Activated CD4-positive, alpha-beta T cell treated with anti-CD3 and anti-CD28 coated beads, Interleukin-2, amount 10 ng/mL, durations not matched to agents 24 days and 14 days (primary cell): ENCODE data around the gene CFAP97D1. TPM values are rescaled to one million over a fixed set of nuclear protein-coding genes. Genes with fewer than 3 reads are reported as not detected.

ENCODE experiments used
- DNase-seq: peaks from one replicate; pipeline ENCODE4 v3.0.0; 2022
- H3K27ac Mint-ChIP-seq: one replicate; pipeline ENCODE4 v1.8.0; 2022; ENCODE audit warnings: mild to moderate bottlenecking, mixed read lengths
- H3K27me3 Mint-ChIP-seq: one replicate; pipeline ENCODE4 v1.8.0; 2022; ENCODE audit warnings: mixed read lengths
- H3K36me3 Mint-ChIP-seq: one replicate; pipeline ENCODE4 v1.8.0; 2022; ENCODE audit warnings: low read depth, mild to moderate bottlenecking, mixed read lengths
- H3K4me1 Mint-ChIP-seq: one replicate; pipeline ENCODE4 v1.8.0; 2021; ENCODE audit warnings: mixed read lengths
- H3K4me3 Mint-ChIP-seq: one replicate; pipeline ENCODE4 v1.8.0; 2022; ENCODE audit warnings: mild to moderate bottlenecking, moderate library complexity, mixed read lengths
- H3K9me3 Mint-ChIP-seq: one replicate; pipeline ENCODE4 v1.8.0; 2021; ENCODE audit warnings: mixed read lengths
- intact Hi-C: fragments of 100-400 bp; cut with micrococcal nuclease; formaldehyde crosslinking; loops from one replicate; pipeline ENCODE4 v1.15.1; 2023
- total RNA-seq: library from RNA; stranded (reverse); gene quantifications from 2 replicates; pipeline ENCODE4 v1.2.3, GENCODE V29; 2022

CFAP97D1 gene
- total RNA-seq, 1 donor from 2014 or later: not detected

DNA sequence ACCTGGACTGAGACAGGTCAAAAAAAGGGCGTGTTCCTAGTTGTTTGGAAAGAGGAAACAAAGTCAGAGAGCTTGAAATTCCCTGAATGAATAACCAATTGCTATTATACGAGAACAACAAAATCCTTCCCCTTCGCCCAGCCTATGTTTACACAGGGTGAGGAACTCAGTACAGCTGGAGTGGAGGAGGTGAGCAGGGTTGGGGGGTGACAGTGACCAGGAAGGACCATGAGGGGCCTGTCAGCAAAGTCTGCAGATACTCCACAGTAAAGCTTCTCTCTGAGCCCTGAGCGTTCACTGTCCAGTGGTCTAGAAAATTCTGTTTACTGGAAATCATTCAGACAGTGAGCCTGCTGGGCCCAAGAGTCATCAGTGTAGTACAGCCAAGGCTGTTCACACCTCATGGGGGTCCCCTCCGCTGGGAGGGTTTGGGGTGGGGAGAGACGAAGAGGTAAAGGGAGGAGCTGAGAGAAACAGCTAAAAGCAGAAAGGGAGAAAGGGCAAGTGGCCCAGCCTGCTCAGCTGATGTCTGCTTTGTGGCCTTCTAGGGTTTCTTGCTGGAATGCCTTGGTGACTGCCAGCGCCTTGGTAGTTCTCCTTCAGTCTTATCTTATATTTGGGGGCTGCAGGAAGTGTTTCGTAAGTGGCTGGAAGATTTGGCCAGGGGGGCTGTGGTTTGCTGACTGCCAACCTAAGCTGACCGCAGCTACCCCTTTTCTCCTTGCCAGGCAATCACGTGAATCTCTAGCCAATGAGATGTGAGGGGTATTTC is 7.2 kb upstream of the CFAP97D1 start:
- intact Hi-C loops: no loop called here
- peaks cover 18% of the 10 kb centered on the region for H3K36me3 Mint-ChIP-seq
- H3K27me3 Mint-ChIP-seq: no peaks in the 10 kb centered on the region
- no peak overlapping the region for H3K4me3 Mint-ChIP-seq
- DNase-seq: no peak
- no peaks in the 10 kb centered on the region for H3K9me3 Mint-ChIP-seq
- peaks cover 3% of the 10 kb centered on the region for H3K4me1 Mint-ChIP-seq
- H3K27ac Mint-ChIP-seq: no peak overlapping the region

DNA sequence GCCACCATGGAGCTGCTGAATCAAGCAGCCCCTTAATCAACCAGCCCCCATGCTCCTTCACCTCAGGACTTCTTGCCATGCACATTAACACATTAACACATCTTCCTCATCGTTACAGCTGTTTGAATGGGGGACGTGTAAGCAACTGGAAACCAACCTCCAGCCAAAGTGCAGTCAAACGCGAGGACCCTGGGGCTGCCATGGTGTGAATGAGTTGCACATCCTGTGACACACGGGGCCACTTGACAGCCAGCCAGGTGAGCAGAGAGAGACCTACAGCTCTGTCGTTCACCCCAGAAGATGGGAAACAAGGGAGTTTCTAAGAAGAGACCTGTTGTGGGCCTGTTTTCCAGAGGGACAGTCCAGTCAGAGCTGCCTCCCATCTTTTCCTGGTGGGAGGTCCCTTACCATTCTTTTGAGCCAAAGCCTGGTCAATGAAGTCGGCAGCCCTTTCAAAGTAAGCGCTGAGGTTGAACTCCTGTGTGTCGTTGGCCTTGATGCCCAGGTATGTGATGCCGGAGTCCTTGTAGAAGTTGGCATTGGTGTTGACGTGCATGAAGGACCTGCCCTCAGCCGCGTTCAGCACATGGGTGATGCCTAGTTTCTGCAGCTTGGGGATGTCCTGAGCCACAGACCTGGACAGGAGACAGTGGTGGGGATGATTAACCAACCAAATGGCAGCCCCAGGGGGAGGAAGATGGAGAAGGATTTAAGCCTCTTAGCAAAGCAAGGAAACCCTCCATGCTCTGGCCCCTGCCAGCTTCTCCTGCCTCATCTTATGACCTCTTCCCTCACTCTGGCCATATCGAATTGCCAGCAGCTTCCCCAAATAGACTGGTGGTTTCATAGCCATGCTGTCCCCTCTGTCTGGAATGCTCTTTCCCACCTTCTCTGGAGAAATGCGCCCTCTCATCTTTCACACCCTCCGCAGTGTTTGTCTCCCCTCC is 5.7 kb upstream of the CFAP97D1 start:
- no peak overlapping the region for H3K4me3 Mint-ChIP-seq
- H3K36me3 Mint-ChIP-seq: peaks cover 18% of the 10 kb centered on the region
- no peaks in the 10 kb centered on the region for H3K9me3 Mint-ChIP-seq
- peaks cover 7% of the 10 kb centered on the region for H3K4me1 Mint-ChIP-seq
- peaks cover 4% of the 10 kb centered on the region for H3K27me3 Mint-ChIP-seq
- DNase-seq: no peak
- no peak overlapping the region for H3K27ac Mint-ChIP-seq
- intact Hi-C loops: no loop called here

DNA sequence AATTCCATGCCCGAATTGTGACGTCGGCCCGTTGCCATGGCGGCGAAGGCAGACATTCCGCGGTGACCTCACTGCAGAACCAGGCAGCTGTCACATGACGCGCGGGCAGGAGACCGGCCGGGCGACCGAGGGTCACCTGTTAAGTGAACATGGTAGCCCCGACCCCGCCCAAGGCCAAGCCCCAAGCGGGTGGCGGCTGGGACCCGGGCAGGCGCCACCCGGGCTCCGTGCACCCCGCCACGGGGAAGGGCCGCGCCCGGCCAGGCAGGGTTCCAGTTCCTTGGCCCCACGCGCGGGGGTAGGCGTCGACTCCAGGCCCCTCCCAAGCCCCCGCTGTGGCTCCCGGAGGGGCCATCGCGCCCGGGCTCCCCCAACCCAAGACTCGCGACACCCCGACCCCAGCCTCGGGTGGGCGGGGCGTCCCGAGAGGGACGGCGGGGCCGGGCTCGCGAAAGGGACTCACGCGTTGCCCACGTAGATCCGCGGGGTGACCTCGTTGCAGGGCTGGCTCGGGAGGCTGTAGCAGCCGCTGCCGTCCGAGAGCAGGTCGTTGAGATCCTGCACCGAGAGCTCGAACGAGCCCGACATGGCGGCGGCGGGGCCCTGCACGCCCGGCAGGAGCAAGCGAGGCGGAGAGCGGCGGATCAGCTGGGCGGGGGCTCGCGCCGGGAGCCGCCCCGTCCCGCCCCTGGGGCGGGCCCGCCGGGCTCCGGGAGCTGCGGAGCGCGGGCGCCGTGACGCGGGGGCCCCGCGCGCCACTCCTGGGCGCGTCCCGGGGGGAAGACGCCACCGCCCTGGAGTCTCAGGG is 1.7 kb upstream of the CFAP97D1 start, which contains the start of gene DUSP3:
Gene DUSP3, minus strand, starts transcription at position 641 of the 808 bp plus-strand sequence. Its CDS starts 53 bp downstream, at position 588.
- Mint-ChIP-seq H3K4me3 (peak within 1 kb of the TSS; percentile 88), H3K27me3 (peaks cover 36% of the 10 kb centered on the region), H3K4me1 (peaks cover 5% of the 10 kb centered on the region), H3K9me3 (no peaks in the 10 kb centered on the region), H3K27ac (peak within 1 kb of the TSS; percentile 85), H3K36me3 (peaks cover 7% of the 10 kb centered on the region)
- intact Hi-C loops: no loop called here
- DNase-seq: peak; percentile 95

DNA sequence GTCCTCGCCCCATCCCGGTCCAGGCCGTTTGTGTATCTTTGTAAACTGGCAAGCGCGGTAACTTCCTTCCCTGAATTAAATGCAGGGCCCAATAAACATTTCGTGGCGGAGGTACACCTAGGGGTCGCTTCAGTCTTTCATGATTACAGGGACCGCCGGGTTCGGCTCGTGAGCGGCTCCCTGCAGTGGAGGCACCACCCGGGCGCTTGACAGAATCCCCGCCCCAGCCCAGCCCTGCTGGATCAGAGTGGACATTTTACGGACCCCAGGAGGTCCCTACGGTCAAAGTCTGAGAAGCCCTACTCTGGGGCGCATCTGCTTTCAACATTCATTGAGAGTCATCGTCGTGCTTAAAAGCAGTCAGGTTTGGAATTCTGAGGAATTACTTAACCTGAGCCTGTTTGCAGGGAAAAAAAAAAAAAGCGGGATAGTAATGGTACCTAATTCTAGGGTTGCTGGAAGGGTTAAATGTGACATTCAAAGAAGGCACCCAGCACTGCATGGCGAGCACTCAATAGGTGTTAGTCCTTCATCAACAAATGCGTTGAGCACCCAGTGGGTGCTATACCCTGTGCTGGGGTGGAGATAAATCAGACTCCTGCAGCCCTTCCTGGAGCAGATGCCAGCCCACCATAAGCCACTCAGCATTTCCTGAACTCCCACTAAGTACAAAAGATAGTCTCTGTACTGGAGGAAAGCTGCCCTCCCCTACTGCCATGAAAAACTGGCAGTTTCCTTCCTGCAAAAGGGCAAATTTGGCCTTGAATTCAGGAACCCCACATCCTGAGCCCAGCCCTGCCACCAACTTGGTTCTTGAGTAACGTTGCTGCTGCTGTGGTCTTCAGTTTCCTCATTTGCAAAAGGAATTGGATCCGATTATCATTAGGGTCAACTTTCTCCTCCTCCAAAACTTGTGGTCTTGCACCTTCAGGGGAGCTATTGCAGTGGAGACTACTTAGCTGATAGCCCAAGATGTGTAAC is 800 bp upstream of the CFAP97D1 start:
- peak overlapping the region; percentile 88 for H3K4me3 Mint-ChIP-seq
- intact Hi-C loops: no loop called here
- peak; percentile 56 for DNase-seq

DNA sequence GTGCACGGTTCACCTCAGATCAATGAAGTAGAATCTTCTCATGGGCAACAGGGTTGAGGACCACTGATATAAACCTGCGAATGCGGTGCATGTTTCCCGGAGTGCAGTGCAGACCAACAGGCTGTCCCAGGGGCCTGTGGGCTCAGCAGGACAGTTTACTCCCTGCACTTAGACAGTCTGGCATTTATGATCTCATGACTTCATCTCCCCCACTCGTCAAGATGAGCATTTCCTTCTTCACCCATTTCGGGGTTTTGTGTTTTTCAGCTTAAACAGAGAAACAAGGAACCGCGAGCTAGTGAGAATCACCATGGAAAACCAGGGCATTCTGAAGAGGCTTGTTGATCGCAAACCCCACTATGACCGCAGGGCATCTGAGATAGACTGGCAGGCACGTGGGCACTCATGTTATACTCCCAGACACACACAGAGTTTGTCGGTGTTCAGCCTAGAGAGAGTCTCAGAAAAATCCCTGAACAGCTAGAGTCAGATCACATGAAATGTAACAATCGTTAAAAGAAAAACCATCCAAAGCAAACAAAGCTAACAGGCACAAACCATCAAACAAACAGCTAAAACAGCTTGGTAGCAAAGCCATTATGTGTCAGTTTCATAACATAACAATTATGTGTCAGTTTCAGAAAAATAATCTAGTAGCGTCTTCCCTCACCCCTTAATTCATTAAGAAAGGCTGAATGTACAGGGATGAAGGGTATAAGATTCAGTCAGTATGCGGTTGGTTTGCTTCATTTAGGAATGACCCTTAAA is 2.9 kb downstream of the CFAP97D1 start:
- no peaks in the 10 kb centered on the region for H3K9me3 Mint-ChIP-seq
- H3K27ac Mint-ChIP-seq: no peak overlapping the region
- DNase-seq: no peak
- H3K4me3 Mint-ChIP-seq: no peak overlapping the region
- H3K4me1 Mint-ChIP-seq: peaks cover 3% of the 10 kb centered on the region
- peaks cover 53% of the 10 kb centered on the region for H3K27me3 Mint-ChIP-seq
- H3K36me3 Mint-ChIP-seq: no peaks in the 10 kb centered on the region
- intact Hi-C loops: no loop called here

More for the DNA sequence above, 800 bp upstream of the CFAP97D1 start:
- Mint-ChIP-seq H3K9me3 (no peaks in the 10 kb centered on the region), H3K27me3 (peaks cover 43% of the 10 kb centered on the region), H3K36me3 (peaks cover 3% of the 10 kb centered on the region), H3K4me1 (peaks cover 5% of the 10 kb centered on the region), H3K27ac (no peak overlapping the region)

DNA sequence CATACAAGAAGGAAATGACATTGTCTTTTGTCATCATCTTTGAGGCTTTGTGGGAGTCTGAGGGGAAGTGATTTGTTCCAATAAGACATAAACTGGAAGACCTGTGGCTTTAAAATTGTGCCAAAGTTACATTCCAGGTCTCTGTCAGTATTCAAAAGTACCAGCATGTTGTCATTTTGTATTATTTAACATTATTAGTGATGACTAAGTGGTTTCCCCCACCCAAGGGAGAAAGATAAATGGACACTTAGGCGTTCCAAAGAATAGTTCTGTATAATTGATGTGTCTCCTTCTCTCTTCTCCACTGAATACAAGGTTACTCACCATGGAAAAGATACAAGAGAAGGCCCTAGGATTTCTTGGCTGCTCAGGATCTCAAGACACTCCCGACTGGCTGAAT is 3.8 kb downstream of the CFAP97D1 start:
- Mint-ChIP-seq H3K4me1 (peaks cover 3% of the 10 kb centered on the region), H3K27me3 (peaks cover 53% of the 10 kb centered on the region), H3K36me3 (no peaks in the 10 kb centered on the region), H3K27ac (no peak overlapping the region), H3K9me3 (no peaks in the 10 kb centered on the region), H3K4me3 (no peak overlapping the region)
- DNase-seq: no peak
- intact Hi-C loops: no loop called here

DNA sequence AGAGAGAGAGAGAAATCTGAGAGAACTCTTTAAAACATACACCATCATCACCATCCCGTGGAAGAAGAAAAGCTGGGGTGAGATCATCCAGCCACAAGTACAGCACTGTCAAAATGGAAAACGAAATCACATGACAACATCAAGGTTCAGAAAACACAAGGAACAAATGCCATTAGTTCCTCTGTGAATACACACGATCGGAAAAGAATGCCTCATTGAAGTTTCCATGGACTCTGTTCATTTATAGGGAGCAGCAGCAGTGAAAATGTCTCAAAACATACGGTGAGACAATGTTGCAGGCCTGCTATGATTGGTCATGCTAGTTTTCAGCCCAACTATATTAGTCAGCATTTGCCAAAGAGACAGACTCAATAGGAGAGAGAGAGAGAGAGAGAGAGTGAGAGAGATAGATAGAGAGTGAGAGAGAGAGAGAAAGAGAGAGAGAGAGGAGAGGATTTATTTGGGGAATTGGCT is 4.4 kb downstream of the CFAP97D1 start:
- intact Hi-C loops: no loop called here
- Mint-ChIP-seq H3K4me3 (no peak overlapping the region), H3K27me3 (peaks cover 49% of the 10 kb centered on the region), H3K27ac (no peak overlapping the region), H3K36me3 (no peaks in the 10 kb centered on the region), H3K9me3 (no peaks in the 10 kb centered on the region), H3K4me1 (no peaks in the 10 kb centered on the region)
- DNase-seq: no peak

DNA sequence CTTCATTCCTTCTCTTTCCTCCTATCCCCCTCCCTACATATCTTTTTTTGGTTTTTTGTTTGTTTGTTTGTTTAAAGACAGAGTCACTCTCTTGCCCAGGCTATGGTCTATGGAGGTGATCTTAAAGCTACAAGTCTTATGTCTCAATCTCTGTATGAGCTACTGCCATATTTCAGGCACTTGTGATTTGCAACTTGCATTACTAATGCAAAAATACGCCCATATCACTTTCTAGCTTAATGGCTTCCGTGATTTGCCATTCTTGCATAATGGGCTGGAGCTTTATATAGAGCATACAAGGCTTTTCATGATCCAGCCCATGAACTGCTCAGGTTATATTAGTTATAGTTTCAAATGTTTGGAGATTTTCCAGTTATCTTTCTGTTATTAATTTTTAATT is 7.5 kb downstream of the CFAP97D1 start:
- H3K4me1 Mint-ChIP-seq: peaks cover 2% of the 10 kb centered on the region
- no peaks in the 10 kb centered on the region for H3K9me3 Mint-ChIP-seq
- H3K4me3 Mint-ChIP-seq: no peak overlapping the region
- H3K27ac Mint-ChIP-seq: no peak overlapping the region
- peaks cover 28% of the 10 kb centered on the region for H3K27me3 Mint-ChIP-seq
- intact Hi-C loops: no loop called here
- no peaks in the 10 kb centered on the region for H3K36me3 Mint-ChIP-seq
- no peak for DNase-seq

DNA sequence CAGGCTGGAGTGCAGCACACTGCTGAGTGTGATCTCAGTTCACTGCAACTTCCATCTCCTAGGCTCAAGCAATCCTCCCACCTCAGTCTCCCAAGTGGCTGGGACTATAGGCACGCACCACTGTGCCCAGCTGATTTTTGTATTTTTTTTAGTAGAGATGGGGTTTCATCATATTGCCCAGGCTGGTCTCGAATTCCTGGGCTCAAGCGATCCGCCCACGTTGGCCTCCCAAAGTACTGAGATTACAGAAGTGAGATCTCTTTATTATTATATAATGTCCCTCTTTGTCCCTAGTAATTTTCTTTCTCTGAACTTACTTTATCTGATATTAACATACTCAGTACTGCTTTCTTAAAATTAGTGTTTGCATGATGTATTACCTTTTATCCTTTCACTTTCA is 8.3 kb downstream of the CFAP97D1 start:
- Mint-ChIP-seq H3K9me3 (no peaks in the 10 kb centered on the region), H3K36me3 (no peaks in the 10 kb centered on the region), H3K4me3 (no peak overlapping the region), H3K27me3 (peaks cover 25% of the 10 kb centered on the region), H3K27ac (no peak overlapping the region), H3K4me1 (peaks cover 2% of the 10 kb centered on the region)
- no peak for DNase-seq
- intact Hi-C loops: no loop called here

DNA sequence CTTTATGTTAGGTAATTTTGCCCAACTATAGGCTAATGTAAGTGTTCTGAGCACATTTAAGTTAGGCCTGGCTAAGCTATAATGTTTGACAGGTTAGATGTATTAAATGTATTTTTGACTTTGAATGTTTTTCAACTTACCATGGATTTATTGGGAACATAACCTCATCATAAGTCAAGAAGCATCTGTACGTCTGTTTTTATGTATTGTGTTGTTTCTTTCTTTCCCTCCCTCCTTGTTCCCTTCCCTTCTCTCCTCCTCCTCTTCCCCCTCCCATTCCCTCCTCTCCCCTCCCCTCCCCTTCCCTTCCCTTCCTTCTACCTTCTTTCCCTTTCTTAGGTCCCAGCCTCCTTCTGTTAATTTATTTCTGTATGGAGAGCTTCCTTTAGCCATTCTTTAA is 9.2 kb downstream of the CFAP97D1 start:
- Mint-ChIP-seq H3K4me1 (peaks cover 2% of the 10 kb centered on the region), H3K36me3 (no peaks in the 10 kb centered on the region), H3K4me3 (no peak overlapping the region), H3K27me3 (peaks cover 23% of the 10 kb centered on the region), H3K27ac (no peak overlapping the region), H3K9me3 (no peaks in the 10 kb centered on the region)
- intact Hi-C loops: no loop called here
- no peak for DNase-seq

DNA sequence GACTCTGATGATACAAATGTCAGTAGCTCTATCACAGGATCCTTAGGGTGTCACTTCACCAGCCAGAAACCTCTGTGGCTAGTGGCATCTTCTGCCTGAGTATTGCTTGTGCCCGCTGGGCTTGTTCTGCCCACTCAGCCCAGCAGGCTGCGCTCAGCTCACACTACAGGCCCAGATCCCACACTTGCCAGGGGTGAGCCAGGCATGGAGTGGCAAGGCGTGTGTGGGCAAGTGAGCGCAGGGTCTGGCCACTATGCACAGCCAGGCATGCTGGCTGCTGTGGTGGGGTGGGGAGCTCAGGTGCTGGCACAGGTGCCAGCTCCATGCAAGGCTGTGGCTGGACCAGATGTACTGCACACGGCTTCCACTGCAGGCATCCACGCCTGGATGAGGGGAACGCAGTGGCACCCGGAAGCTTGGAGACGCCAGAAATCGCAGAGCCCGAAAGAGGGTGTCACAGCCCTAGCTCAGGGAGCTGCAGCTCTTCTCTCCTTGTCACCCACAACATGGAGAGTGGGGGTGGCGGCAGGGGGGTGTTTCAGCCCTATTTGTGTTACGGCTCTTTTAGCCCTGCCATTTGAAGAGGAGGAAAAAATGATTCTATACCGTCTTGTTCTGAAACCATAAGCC is 10.2 kb downstream of the CFAP97D1 start:
- intact Hi-C loops: no loop called here
- H3K4me3 Mint-ChIP-seq: no peak overlapping the region
- no peaks in the 10 kb centered on the region for H3K36me3 Mint-ChIP-seq
- peaks cover 23% of the 10 kb centered on the region for H3K27me3 Mint-ChIP-seq
- H3K9me3 Mint-ChIP-seq: no peaks in the 10 kb centered on the region
- no peak overlapping the region for H3K27ac Mint-ChIP-seq
- DNase-seq: no peak
- H3K4me1 Mint-ChIP-seq: peaks cover 2% of the 10 kb centered on the region

DNA sequence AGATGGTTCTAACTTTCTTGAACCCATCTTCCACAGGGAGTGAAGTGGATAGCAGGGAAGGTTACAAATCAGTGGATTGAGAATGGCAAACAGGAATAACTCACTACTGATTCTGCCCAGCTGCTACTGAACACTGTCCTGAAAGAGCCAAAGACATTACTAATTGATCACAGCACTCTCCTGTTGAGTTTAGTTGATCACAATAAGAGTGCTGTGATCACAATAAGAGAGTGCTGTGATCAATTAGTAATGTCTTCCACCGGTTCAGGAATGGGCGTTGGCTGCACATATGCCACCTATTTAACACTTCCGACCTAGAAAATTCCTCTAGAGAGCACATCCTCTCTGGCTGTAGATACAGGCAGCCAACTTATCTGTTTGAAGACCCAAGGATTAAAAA is 11.4 kb downstream of the CFAP97D1 start:
- intact Hi-C loops: no loop called here
- Mint-ChIP-seq H3K36me3 (no peaks in the 10 kb centered on the region), H3K4me1 (peaks cover 2% of the 10 kb centered on the region), H3K4me3 (no peak overlapping the region), H3K9me3 (no peaks in the 10 kb centered on the region), H3K27ac (no peak overlapping the region), H3K27me3 (peaks cover 29% of the 10 kb centered on the region)
- no peak for DNase-seq
